KOPT-K1 (cell line): ENCODE measurements around the gene NR2E3.

Source experiments
- H3K27ac ChIP-seq: fragments of 200-600 bp; sonication (generic); 2 replicates; pipeline ENCODE4 v1.5.1; 2016; ENCODE audit warnings: antibody characterized with exemption, mild to moderate bottlenecking, low read depth, low read length; ENCODE audit not compliant: poor library complexity, severe bottlenecking
- H3K36me3 ChIP-seq: fragments of 200-600 bp; sonication (generic); 2 replicates; pipeline ENCODE4 v1.5.1; 2017; ENCODE audit warnings: antibody characterized with exemption, mild to moderate bottlenecking, low read length, moderate library complexity; ENCODE audit not compliant: insufficient read depth
- H3K9me3 ChIP-seq: fragments of 200-600 bp; sonication (generic); 2 replicates; pipeline ENCODE4 v1.5.1; 2017; ENCODE audit warnings: antibody characterized with exemption, low read length, mild to moderate bottlenecking; ENCODE audit not compliant: insufficient read depth, poor library complexity, severe bottlenecking

Gene NR2E3

DNA sequence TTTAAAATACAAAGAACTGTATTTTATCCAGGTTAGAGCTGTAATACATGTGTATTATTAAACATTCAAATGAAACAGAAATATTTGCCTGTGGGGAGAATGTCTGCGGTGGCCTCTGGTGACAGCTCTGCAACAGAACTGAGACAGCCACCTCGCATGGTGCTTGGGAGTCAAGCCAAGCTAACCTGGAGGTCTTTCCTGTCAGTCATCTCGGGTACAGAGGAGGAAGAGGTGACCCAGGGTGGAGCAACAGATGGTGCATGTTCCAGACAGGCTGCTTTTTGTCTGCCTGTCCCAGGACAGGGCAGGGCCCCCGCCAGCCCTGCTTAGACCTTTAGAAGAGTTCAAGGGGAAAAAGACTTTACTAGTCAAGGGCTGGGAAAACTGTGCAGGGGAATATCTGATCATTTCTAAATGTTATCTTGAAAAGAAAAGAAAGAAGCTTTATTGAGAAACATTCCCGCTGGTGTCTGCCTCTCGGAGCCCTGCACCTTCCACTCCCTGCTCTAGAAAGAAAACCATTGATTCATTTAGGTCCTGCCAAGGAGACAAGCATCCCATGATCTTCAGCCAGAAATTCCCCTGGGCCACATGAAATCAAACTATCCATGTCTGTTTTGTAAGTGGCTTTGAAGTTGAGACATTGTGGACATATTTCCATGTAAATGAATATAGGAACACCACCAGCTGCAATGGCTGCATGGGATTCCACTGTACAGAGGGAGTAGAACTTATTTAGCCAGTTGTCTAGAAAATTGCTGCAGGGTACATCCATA is 5.5 kb upstream of the NR2E3 start:
- Histone ChIP-seq H3K36me3 (no peaks in the 10 kb centered on the region), H3K9me3 (no peaks in the 10 kb centered on the region), H3K27ac (no peak overlapping the region)

DNA sequence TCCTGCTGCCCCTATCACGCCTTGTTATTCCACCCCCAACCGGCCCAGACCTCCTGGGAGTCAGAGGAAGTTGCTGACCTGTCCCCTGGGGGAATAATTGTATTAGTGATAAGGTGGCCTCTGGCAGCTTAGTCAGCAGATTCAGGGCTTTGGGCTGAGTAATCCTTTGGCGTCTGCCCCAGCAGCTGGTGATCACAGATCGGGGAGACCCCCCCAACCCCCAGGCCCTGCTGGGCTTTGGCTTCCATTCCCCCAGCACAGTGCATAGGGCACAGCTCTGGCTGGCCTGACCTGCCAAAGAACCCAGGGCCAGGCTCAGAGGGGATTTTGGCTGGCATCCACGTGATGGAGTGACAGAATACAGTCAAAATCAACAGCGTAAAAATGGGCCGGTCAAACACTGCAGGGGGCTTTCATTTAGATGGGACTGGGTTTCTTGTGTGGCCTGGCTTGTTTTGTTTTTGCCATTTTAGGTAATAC is 3.9 kb upstream of the NR2E3 start:
- H3K36me3 ChIP-seq: no peaks in the 10 kb centered on the region
- no peaks in the 10 kb centered on the region for H3K9me3 ChIP-seq
- H3K27ac ChIP-seq: no peak overlapping the region

DNA sequence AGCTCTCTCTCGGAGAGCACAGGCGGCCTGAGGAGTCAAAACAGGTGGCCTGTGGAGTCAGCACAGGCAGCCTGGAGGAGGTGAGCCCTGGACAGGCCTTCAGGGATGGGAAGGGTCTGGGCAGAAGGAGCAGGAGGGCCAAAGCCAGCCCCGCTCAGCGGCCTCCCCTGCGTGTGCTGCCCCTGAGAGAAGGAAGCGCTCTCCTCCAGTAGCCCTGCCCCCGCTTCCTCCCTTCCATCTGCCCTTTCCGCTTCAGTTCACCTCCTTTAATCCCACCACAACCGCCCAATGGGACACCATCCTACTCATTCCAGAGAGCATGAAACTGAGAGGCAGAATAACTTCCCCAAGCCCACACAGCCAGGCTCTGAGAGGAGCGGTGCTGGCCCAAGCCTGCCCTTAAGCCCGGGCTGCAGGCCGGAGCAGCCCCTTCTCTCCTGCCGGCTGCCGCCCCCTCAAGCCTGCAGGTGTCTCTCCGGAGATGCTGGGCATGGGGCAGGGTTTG is 3.2 kb upstream of the NR2E3 start:
- Histone ChIP-seq H3K36me3 (no peaks in the 10 kb centered on the region), H3K27ac (no peak overlapping the region), H3K9me3 (no peaks in the 10 kb centered on the region)

DNA sequence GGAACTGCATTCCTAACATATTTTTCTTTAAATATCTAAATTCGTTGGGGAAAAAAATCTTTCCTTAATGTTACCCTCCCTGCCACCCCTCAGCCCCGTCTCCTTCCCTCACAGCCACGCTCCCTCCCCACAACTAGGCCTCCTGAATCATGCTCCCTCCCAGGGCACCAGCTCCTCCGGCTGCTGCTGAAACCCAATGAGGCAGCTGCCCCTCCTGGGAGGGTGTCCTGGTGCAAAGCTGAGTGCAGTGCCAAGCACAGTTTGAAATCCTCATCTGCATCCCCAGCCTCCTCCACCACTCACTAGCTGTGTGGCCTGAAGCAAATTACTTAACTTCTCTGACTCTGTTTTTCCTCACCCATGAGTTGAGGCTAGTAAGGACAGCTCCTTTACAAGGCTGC is 2.7 kb upstream of the NR2E3 start:
- H3K9me3 ChIP-seq: no peaks in the 10 kb centered on the region
- no peak overlapping the region for H3K27ac ChIP-seq
- no peaks in the 10 kb centered on the region for H3K36me3 ChIP-seq

DNA sequence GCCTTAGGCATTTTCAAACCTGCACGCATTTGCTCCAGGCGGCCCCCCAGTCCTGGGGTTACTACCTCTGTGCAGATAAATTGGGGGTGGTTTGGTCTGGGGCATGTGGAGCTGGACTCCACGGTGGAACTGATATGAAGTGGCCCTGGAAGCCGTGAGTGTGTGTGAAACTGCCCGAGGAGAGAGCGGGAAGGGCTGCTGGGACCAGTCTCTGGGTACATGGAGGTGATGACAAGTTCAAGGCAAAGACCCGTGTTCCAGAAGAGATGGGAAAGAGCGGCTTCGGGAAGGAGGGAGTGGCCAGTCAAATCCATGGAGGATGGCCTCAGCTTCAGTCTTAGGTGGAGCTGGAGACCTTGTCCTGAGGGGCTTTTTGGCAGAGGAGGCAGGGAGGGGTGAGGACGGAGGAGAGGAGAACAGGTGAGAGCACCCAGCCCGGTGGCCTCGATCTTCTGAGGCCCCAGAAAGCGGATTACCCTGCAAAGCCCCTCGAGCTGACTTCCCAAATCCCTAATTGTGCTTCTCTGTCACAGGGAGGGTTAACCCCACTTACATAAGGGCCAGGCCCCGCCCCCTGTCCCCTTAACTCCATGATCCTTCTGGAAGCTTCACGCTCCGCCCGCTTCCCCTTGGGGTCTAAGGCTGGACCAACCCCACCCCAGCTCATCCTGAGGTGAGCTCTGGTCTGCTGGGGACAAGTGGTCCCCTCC is 1.9 kb upstream of the NR2E3 start:
- Histone ChIP-seq H3K36me3 (no peaks in the 10 kb centered on the region), H3K9me3 (no peaks in the 10 kb centered on the region), H3K27ac (no peak overlapping the region)

DNA sequence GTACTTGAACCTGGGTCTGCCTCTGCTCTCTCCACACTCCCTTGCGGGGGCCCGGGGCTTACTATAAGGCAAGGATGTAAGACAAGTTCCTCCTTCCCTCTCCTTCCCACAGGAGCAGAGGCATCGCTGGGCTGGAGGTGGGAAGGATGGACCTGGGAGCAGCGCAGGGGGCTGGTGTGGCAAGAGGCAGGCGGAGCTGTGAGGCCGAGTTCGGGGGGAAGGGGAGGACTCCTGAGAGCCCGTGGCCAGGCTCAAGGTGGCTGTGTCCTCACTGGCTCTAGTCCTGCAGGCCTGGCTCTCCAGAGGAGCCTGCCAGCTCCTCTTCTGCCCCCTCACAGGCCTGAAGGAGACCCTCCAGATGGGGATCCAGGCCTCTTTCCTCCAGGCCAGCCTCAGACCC is 1.0 kb upstream of the NR2E3 start:
- Histone ChIP-seq H3K27ac (no peak overlapping the region), H3K36me3 (no peaks in the 10 kb centered on the region), H3K9me3 (no peaks in the 10 kb centered on the region)

DNA sequence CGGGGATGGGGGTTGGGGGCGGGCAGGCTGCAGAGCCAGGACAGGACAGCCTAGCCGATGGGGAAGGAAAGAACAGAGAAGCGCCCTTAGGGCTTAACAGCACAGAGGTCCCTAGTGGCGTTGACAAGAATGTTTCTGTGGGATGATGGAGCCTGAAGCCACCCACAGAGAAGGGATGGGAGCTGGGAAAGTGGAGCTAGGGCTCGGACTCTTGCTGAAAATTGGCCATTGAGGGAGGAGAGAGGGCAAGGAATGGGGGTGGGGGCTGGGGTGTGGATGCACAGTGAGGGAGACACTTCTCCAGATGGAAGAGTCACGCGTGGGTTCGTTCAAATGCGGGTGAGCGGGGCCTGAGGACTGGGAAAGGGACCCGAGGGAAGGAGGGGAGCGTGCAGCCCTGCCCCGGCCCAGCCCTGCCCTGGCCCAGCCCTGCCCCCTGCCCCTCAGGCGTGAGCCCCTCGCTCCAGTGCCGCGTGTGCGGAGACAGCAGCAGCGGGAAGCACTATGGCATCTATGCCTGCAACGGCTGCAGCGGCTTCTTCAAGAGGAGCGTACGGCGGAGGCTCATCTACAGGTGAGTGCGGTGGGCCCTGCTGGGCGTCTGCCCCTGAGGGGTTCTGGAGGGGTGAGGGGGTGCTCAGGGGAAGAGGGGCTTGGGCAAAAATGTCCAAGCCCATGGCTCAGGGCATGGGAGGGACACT is 832 bp downstream of the NR2E3 start:
- H3K9me3 ChIP-seq: no peaks in the 10 kb centered on the region
- H3K27ac ChIP-seq: no peak overlapping the region
- no peaks in the 10 kb centered on the region for H3K36me3 ChIP-seq

DNA sequence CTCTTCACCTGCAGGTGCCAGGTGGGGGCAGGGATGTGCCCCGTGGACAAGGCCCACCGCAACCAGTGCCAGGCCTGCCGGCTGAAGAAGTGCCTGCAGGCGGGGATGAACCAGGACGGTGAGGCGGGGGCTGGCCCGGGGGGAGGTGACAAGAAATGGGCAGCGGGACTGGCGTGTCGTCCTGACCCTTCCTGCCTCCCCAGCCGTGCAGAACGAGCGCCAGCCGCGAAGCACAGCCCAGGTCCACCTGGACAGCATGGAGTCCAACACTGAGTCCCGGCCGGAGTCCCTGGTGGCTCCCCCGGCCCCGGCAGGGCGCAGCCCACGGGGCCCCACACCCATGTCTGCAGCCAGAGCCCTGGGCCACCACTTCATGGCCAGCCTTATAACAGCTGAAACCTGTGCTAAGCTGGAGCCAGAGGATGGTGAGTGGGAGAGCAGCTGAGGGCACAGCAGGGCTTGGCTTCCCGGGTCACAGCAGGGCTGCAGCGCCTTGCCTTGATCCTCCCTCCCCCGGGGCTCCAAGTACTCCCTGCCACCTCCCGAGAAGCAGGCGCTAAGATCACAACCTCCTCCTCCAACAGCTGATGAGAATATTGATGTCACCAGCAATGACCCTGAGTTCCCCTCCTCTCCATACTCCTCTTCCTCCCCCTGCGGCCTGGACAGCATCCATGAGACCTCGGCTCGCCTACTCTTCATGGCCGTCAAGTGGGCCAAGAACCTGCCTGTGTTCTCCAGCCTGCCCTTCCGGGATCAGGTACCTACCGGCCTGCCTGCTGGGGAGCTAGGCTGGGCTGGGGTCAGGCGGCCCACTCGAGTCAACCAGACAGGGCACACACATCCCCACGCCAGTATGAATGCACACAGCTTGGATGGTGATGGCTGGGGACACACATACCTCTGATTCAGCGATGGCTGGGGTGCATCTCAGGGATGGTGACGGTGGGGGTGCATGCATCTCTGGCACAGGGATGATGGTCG is 1.7 kb downstream of the NR2E3 start:
- no peaks in the 10 kb centered on the region for H3K36me3 ChIP-seq
- H3K27ac ChIP-seq: no peak overlapping the region
- H3K9me3 ChIP-seq: no peaks in the 10 kb centered on the region

DNA sequence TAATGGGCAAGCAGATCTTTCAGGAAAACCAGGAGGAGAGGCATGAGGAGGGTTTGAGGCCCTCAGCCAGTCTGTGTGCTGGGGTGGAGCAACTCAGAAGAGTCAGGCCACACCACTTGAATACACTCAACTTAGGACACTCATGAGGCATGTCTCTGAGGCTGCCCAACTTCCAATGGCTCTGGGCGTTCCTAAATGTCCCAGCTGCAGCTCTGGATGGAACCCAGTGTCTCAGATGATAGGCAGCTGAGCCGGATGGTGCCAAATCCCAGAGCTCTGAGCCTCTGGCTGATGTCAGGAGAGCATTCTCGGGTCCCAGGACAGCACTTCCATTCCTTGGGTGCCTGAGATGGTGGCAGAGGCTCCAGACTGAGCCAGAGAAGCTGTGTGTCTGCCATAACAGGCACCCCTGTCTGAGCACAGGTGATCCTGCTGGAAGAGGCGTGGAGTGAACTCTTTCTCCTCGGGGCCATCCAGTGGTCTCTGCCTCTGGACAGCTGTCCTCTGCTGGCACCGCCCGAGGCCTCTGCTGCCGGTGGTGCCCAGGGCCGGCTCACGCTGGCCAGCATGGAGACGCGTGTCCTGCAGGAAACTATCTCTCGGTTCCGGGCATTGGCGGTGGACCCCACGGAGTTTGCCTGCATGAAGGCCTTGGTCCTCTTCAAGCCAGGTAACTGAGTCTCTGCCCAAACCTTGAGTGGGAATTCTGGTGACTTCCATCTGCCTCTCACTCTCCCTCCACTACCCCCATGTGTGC is 2.8 kb downstream of the NR2E3 start:
- Histone ChIP-seq H3K27ac (no peak overlapping the region), H3K9me3 (no peaks in the 10 kb centered on the region), H3K36me3 (no peaks in the 10 kb centered on the region)

DNA sequence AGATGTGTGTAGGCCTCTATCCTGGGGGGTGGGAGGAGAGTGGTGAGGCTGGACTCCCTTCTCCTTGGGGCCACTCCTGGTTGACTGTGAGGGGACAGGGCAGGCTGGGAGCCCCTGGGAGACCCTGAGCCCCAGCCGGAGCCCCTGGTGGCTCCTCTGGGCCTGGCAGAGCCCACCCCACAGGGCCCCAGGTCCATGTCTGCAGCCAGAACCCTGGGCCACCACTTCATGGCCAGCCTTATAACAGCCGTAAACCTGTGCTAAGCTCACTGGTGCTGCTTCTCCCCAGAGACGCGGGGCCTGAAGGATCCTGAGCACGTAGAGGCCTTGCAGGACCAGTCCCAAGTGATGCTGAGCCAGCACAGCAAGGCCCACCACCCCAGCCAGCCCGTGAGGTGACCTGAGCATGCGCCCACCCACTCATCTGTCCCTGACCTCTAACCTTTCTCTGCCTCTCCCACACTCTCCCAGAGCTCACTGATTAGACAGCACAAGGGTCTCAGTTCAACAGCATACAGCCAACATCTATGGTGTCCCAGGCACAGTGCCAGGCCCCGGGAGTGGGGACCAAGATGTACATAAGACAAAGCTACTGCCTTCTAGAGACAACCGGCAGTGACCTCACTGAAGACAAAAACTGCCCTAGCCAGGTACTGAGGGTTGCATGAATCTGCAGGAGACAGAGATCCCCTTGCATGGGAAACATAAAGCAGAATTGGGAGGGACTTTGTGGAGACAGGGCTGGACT is 3.5 kb downstream of the NR2E3 start:
- Histone ChIP-seq H3K36me3 (no peaks in the 10 kb centered on the region), H3K27ac (no peak overlapping the region), H3K9me3 (no peaks in the 10 kb centered on the region)

DNA sequence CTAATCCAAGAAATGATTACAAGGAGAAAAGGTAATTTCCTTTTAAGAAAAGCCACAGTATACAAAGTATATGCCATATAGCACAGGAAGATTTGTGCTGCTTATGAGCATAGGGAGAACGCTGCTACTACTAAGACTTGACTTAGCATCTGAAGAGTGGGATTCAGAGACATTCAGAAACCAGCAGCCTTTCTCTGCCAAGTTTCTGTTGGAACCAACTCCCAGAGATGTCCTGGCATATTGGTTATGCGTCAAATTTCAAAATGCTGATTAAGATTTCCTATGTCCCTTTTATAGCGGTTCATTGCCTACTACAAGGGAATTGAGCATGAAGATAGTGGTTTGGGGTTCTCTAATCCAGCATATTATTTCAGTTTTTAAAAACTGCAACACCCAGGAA is 4.9 kb downstream of the NR2E3 start:
- Histone ChIP-seq H3K36me3 (no peaks in the 10 kb centered on the region), H3K27ac (no peak overlapping the region), H3K9me3 (no peaks in the 10 kb centered on the region)

DNA sequence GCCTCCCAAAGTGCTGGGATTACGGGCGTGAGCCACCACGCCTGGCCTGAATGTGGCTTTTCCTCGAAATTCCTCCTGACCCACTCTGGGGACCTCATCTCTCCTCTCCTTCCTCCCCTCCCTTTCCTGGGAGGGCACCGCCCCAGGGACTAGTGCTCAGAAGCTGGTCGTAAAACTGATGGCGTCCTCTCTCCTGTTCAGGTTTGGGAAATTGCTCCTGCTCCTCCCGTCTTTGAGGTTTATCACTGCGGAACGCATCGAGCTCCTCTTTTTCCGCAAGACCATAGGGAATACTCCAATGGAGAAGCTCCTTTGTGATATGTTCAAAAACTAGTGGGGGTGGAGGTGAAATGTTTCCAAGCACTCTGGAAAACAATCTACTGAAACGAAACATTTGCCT is 7.0 kb downstream of the NR2E3 start:
- Histone ChIP-seq H3K9me3 (peaks cover 10% of the 10 kb centered on the region), H3K36me3 (no peaks in the 10 kb centered on the region; the same call in 1 of the 2 replicates), H3K27ac (no peak overlapping the region)

DNA sequence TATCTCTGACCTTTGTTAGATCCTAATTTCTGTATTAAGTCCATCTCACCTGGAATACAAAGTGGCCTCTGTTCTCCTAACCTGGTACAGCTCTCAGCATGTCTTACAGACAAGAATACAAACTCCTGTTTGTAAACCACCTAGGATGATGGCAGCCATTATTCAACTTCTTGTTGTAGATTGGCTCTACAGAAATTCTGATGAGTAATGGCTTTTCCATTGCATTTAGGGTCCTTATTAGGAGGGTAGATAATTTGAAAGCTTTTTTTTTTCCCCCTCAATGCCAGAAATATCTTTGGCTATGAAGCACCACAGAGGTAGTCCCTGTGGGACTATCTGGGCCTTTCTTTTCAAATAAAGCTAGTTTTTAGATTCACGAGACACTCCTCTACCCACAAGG is 9.8 kb downstream of the NR2E3 start:
- peaks cover 22% of the 10 kb centered on the region for H3K9me3 ChIP-seq
- no peak overlapping the region for H3K27ac ChIP-seq
- H3K36me3 ChIP-seq: no peaks in the 10 kb centered on the region; the same call in 1 of the 2 replicates
